HUES6 (cell line): ENCODE measurements around the gene PIK3R4.

ENCODE experiments used
- H3K27ac ChIP-seq: 2 replicates; pipeline ENCODE4 v1.7.0; 2013; ENCODE audit warnings: low read depth, mild to moderate bottlenecking, low read length, inconsistent platforms
- H3K27me3 ChIP-seq: 2 replicates; pipeline ENCODE4 v1.6.1; 2013; ENCODE audit warnings: low read length; ENCODE audit not compliant: control insufficient read depth, insufficient read depth
- H3K36me3 ChIP-seq: 2 replicates; pipeline ENCODE4 v1.6.1; 2013; ENCODE audit warnings: low read length; ENCODE audit not compliant: control insufficient read depth, insufficient read depth
- H3K4me1 ChIP-seq: 2 replicates; pipeline ENCODE4 v1.6.1; 2013; ENCODE audit warnings: low read length; ENCODE audit not compliant: control insufficient read depth, insufficient read depth
- H3K4me3 ChIP-seq: 2 replicates; pipeline ENCODE4 v1.5.1; 2013; ENCODE audit warnings: low read depth, low read length
- H3K9ac ChIP-seq: one replicate; pipeline ENCODE4 v1.6.1; 2013; ENCODE audit warnings: mild to moderate bottlenecking, low read length
- H3K9me3 ChIP-seq: 2 replicates; pipeline ENCODE4 v1.6.1; 2013; ENCODE audit warnings: low read depth, low read length; ENCODE audit not compliant: control insufficient read depth, insufficient read depth

The PIK3R4 gene

GRCh38 chr3:130636480-130637234 lies 110.0 kb downstream of the PIK3R4 start:
- no peaks in the 10 kb centered on the region for H3K4me1 ChIP-seq
- H3K27ac ChIP-seq, result no peak overlapping the region
- no peaks in the 10 kb centered on the region for H3K27me3 ChIP-seq
- H3K9me3 ChIP-seq, result no peaks in the 10 kb centered on the region
- H3K36me3 ChIP-seq, result no peaks in the 10 kb centered on the region
- H3K9ac ChIP-seq, result no peak overlapping the region
- no peak overlapping the region for H3K4me3 ChIP-seq

GRCh38 chr3:130635978-130636377 lies 110.7 kb downstream of the PIK3R4 start:
- H3K9me3 ChIP-seq, result no peaks in the 10 kb centered on the region
- no peaks in the 10 kb centered on the region for H3K36me3 ChIP-seq
- no peak overlapping the region for H3K9ac ChIP-seq
- no peaks in the 10 kb centered on the region for H3K27me3 ChIP-seq
- H3K4me3 ChIP-seq, result no peak overlapping the region
- no peak overlapping the region for H3K27ac ChIP-seq
- H3K4me1 ChIP-seq, result no peaks in the 10 kb centered on the region

- Histone ChIP-seq H3K27me3 (no peaks in the 10 kb centered on the region), H3K27ac (no peak overlapping the region), H3K4me3 (no peak overlapping the region), H3K9me3 (no peaks in the 10 kb centered on the region), H3K4me1 (no peaks in the 10 kb centered on the region), H3K36me3 (no peaks in the 10 kb centered on the region), H3K9ac (no peak overlapping the region)
Observed at GRCh38 chr3:130635285-130635684, 111.3 kb downstream of the PIK3R4 start.
